HepG2 (cell line): Measurements from ENCODE around the gene GCLC. TPM values are rescaled to one million over a fixed set of nuclear protein-coding genes. Genes with fewer than 3 reads are reported as not detected.

ENCODE experiments used
- KLF9 ChIP-seq: IDR thresholded peaks from 2 replicates; pipeline ENCODE4 v1.6.1; 2016; ENCODE audit warnings: low read depth
- NFE2L1 ChIP-seq: sonication (generic); formaldehyde crosslinking; IDR thresholded peaks from 2 replicates; pipeline ENCODE4 v1.4.0; 2020; ENCODE audit warnings: missing genetic modification reagents, mild to moderate bottlenecking, borderline replicate concordance
- SMARCE1 ChIP-seq: fragments of 450-650 bp; IDR thresholded peaks from 2 replicates; pipeline ENCODE4 v1.6.1; 2017; ENCODE audit warnings: borderline replicate concordance
- SP5 ChIP-seq: IDR thresholded peaks from 2 replicates; pipeline ENCODE4 v1.6.1; 2016; ENCODE audit warnings: low read depth, borderline replicate concordance
- TARDBP ChIP-seq: sonication (generic); formaldehyde crosslinking; IDR thresholded peaks from 2 replicates; pipeline ENCODE4 v1.8.0; 2022; ENCODE audit warnings: mild to moderate bottlenecking, missing genetic modification reagents
- TBX2 ChIP-seq: sonication (generic); formaldehyde crosslinking; IDR thresholded peaks from 2 replicates; pipeline ENCODE4 v1.5.0; 2020; ENCODE audit warnings: missing genetic modification reagents, mild to moderate bottlenecking, borderline replicate concordance
- ZFP62 ChIP-seq: sonication (generic); formaldehyde crosslinking; IDR thresholded peaks from 2 replicates; pipeline ENCODE4 v1.4.0; 2020; ENCODE audit warnings: missing genetic modification reagents
- ZFX ChIP-seq: sonication (generic); formaldehyde crosslinking; IDR thresholded peaks from 2 replicates; pipeline ENCODE4 v1.4.0; 2020; ENCODE audit warnings: mild to moderate bottlenecking, low read depth, missing genetic modification reagents, moderate library complexity
- ZIK1 ChIP-seq: sonication (generic); formaldehyde crosslinking; IDR thresholded peaks from 2 replicates; pipeline ENCODE4 v1.5.0; 2020; ENCODE audit warnings: mild to moderate bottlenecking, low read depth, missing genetic modification reagents, borderline replicate concordance
- ZMYM3 ChIP-seq: sonication (generic); formaldehyde crosslinking; IDR thresholded peaks from 2 replicates; pipeline ENCODE4 v1.5.1; 2020; ENCODE audit warnings: mild to moderate bottlenecking, missing genetic modification reagents
- ZNF101 ChIP-seq: sonication (generic); formaldehyde crosslinking; IDR thresholded peaks from 2 replicates; pipeline ENCODE4 v1.4.0; 2020; ENCODE audit warnings: mild to moderate bottlenecking, low read depth, missing genetic modification reagents, borderline replicate concordance
- ZNF367 ChIP-seq: sonication (generic); formaldehyde crosslinking; IDR thresholded peaks from 2 replicates; pipeline ENCODE4 v1.4.0; 2020; ENCODE audit warnings: missing genetic modification reagents, borderline replicate concordance
- ZNF501 ChIP-seq: sonication (generic); formaldehyde crosslinking; IDR thresholded peaks from 2 replicates; pipeline ENCODE4 v1.5.1; 2020; ENCODE audit warnings: mild to moderate bottlenecking, moderate library complexity, missing genetic modification reagents
- ZNF670 ChIP-seq: sonication (generic); formaldehyde crosslinking; IDR thresholded peaks from 2 replicates; pipeline ENCODE4 v1.8.0; 2022; ENCODE audit warnings: mild to moderate bottlenecking, missing genetic modification reagents, borderline replicate concordance
- ZNF709 ChIP-seq: sonication (generic); formaldehyde crosslinking; IDR thresholded peaks from 2 replicates; pipeline ENCODE4 v1.5.0; 2020; ENCODE audit warnings: mild to moderate bottlenecking, missing genetic modification reagents
- ZNF839 ChIP-seq: sonication (generic); formaldehyde crosslinking; IDR thresholded peaks from 2 replicates; pipeline ENCODE4 v1.4.0; 2020; ENCODE audit warnings: missing genetic modification reagents, mild to moderate bottlenecking, borderline replicate concordance
- polyA plus RNA-seq, 8 experiments: library from polyadenylated mRNA; depleted of rRNA in 3 of 8; stranded (reverse) in 7 of 8; unstranded in 1 of 8; fragments of >200 nt; fragmentation: Illumina TruSeq in 4 of 8; extraction: Trizol in 4 of 8; gene quantifications; 2 replicates each; pipeline versions ENCODE4 v1.2.1 to v1.2.3, GENCODE V29; 2011 to 2016; ENCODE audit warnings: low read depth in 4 of 8, missing spikeins in 1 of 8, mixed read lengths in 1 of 8; ENCODE audit not compliant: insufficient read depth in 1 of 8
- total RNA-seq, 5 experiments: library from RNA; depleted of rRNA; stranded (reverse); fragments of >200 nt; fragmentation: Illumina TruSeq; extraction: Trizol; gene quantifications; 2 replicates each; pipeline ENCODE4 v1.2.3, GENCODE V29; 2016; ENCODE audit warnings: low read depth in 1 of 5
- TF ChIP-seq, protein P1 (sequence below): sonication (generic); formaldehyde crosslinking; IDR thresholded peaks from 2 replicates; pipeline ENCODE4 v1.4.0; 2020; ENCODE audit warnings: missing genetic modification reagents
- TF ChIP-seq, protein P2 (sequence below): sonication (generic); formaldehyde crosslinking; IDR thresholded peaks from 2 replicates; pipeline ENCODE4 v1.5.0; 2020; ENCODE audit warnings: mild to moderate bottlenecking, missing genetic modification reagents
- TF ChIP-seq, protein P3 (sequence below): sonication (generic); formaldehyde crosslinking; IDR thresholded peaks from 2 replicates; pipeline ENCODE4 v1.4.0; 2020; ENCODE audit warnings: missing genetic modification reagents, borderline replicate concordance
- TF ChIP-seq, protein P4 (sequence below), 2 experiments: IDR thresholded peaks; 2 replicates each; pipeline ENCODE4 v1.6.1; 2011 to 2012; ENCODE audit warnings: low read length in 2 of 2, borderline replicate concordance in 1 of 2, low read depth in 1 of 2, mild to moderate bottlenecking in 1 of 2, moderate library complexity in 1 of 2

GCLC gene
- total and polyA plus RNA-seq, 2 of the 13 experiments (the other 11 are each of a cell fraction or from before 2014, with no cell fraction given), result 35.3 to 84.6 TPM

DNA sequence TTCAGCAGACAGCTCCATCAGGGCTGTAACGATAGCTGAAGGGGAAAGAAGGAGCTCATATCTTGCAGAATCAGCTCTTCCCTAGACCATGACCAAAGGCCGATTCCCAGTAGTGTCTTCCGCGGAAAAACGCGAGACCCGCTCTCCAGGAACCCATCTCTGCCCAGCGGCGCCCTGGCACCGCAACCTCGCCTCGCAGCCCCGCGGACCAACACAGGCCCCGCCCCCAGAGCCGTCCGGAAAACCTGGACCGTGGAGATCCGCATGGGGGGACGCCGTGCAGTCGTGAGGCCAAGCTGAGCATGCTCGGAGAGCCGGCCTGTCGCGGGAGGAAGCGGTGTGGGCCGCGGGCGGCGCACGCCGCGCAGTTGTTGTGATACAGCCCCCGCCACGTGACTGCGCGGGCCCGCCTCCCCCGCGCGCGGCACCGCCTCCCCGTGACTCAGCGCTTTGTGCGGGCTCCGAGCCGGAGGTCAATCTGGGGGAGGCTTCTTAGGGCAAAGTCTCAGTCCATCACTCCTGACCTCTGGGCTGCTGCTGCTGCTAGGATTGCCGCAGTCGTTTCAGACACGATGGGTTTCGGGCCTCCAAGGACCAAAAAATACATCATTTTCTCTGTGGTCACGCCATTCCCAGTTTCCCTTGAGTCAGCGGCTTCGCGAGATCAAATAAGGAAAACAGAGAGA, 3.1 kb upstream of the GCLC start (continued):
- TF ChIP-seq TBX2 (CRISPR knock-in tag), result peak; percentile 97
- no peak for TF ChIP-seq ZFP62
- TF ChIP-seq NFE2L1, result peak; percentile 99
- TF ChIP-seq KLF9 (CRISPR knock-in tag), result no peak; the same call in 1 of the 2 replicates
- TF ChIP-seq ZNF101 (CRISPR knock-in tag), result no peak
- TF ChIP-seq ZNF839 (CRISPR knock-in tag), result peak; percentile 95; the same call in 1 of the 2 replicates
- TF ChIP-seq, protein P1, sequence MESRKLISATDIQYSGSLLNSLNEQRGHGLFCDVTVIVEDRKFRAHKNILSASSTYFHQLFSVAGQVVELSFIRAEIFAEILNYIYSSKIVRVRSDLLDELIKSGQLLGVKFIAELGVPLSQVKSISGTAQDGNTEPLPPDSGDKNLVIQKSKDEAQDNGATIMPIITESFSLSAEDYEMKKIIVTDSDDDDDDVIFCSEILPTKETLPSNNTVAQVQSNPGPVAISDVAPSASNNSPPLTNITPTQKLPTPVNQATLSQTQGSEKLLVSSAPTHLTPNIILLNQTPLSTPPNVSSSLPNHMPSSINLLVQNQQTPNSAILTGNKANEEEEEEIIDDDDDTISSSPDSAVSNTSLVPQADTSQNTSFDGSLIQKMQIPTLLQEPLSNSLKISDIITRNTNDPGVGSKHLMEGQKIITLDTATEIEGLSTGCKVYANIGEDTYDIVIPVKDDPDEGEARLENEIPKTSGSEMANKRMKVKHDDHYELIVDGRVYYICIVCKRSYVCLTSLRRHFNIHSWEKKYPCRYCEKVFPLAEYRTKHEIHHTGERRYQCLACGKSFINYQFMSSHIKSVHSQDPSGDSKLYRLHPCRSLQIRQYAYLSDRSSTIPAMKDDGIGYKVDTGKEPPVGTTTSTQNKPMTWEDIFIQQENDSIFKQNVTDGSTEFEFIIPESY (CRISPR knock-in tag), result peak; percentile 93
- TF ChIP-seq, protein P2, sequence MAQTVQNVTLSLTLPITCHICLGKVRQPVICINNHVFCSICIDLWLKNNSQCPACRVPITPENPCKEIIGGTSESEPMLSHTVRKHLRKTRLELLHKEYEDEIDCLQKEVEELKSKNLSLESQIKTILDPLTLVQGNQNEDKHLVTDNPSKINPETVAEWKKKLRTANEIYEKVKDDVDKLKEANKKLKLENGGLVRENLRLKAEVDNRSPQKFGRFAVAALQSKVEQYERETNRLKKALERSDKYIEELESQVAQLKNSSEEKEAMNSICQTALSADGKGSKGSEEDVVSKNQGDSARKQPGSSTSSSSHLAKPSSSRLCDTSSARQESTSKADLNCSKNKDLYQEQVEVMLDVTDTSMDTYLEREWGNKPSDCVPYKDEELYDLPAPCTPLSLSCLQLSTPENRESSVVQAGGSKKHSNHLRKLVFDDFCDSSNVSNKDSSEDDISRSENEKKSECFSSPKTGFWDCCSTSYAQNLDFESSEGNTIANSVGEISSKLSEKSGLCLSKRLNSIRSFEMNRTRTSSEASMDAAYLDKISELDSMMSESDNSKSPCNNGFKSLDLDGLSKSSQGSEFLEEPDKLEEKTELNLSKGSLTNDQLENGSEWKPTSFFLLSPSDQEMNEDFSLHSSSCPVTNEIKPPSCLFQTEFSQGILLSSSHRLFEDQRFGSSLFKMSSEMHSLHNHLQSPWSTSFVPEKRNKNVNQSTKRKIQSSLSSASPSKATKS (CRISPR knock-in tag), result peak; percentile 95; the same call in 1 of the 2 replicates
- peak; percentile 90; the same call in 1 of the 2 replicates for TF ChIP-seq ZNF709 (CRISPR knock-in tag)
- TF ChIP-seq ZNF670 (CRISPR knock-in tag), result peak; percentile 100
- TF ChIP-seq ZMYM3 (CRISPR knock-in tag), result peak; percentile 74; the same call in 1 of the 2 replicates
- TF ChIP-seq, protein P3, sequence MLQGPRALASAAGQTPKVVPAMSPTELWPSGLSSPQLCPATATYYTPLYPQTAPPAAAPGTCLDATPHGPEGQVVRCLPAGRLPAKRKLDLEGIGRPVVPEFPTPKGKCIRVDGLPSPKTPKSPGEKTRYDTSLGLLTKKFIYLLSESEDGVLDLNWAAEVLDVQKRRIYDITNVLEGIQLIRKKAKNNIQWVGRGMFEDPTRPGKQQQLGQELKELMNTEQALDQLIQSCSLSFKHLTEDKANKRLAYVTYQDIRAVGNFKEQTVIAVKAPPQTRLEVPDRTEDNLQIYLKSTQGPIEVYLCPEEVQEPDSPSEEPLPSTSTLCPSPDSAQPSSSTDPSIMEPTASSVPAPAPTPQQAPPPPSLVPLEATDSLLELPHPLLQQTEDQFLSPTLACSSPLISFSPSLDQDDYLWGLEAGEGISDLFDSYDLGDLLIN (CRISPR knock-in tag), result peak; percentile 92; the same call in 1 of the 2 replicates
- TF ChIP-seq, protein P4, sequence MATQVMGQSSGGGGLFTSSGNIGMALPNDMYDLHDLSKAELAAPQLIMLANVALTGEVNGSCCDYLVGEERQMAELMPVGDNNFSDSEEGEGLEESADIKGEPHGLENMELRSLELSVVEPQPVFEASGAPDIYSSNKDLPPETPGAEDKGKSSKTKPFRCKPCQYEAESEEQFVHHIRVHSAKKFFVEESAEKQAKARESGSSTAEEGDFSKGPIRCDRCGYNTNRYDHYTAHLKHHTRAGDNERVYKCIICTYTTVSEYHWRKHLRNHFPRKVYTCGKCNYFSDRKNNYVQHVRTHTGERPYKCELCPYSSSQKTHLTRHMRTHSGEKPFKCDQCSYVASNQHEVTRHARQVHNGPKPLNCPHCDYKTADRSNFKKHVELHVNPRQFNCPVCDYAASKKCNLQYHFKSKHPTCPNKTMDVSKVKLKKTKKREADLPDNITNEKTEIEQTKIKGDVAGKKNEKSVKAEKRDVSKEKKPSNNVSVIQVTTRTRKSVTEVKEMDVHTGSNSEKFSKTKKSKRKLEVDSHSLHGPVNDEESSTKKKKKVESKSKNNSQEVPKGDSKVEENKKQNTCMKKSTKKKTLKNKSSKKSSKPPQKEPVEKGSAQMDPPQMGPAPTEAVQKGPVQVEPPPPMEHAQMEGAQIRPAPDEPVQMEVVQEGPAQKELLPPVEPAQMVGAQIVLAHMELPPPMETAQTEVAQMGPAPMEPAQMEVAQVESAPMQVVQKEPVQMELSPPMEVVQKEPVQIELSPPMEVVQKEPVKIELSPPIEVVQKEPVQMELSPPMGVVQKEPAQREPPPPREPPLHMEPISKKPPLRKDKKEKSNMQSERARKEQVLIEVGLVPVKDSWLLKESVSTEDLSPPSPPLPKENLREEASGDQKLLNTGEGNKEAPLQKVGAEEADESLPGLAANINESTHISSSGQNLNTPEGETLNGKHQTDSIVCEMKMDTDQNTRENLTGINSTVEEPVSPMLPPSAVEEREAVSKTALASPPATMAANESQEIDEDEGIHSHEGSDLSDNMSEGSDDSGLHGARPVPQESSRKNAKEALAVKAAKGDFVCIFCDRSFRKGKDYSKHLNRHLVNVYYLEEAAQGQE (IDR thresholded peaks at IDR 0.05; ENCODE audit: borderline replicate concordance in 1 of 2, low read depth in 1 of 2, low read length in 2 of 2), result peak in 1 of 2 experiments; percentile 41; a peak in 1 of 4 replicates
- peak; percentile 99 for TF ChIP-seq ZNF501 (CRISPR knock-in tag)
- peak; percentile 89 for TF ChIP-seq ZNF367 (CRISPR knock-in tag)
- no peak for TF ChIP-seq SMARCE1
- TF ChIP-seq TARDBP, result peak; percentile 98
- peak; percentile 91; the same call in 1 of the 2 replicates for TF ChIP-seq ZIK1 (CRISPR knock-in tag)
- TF ChIP-seq SP5 (CRISPR knock-in tag), result peak; percentile 97
- peak; percentile 94 for TF ChIP-seq ZFX
